Stimulated activated naive CD4-positive, alpha-beta T cell (primary cell): ENCODE measurements around the gene RAB6D.
"Not testable (repeated sequence)": the region's sequence is repeated elsewhere in the genome, so short reads cannot be mapped to it uniquely, and the experiment has no call there.

Experiments
- DNase-seq, 6 experiments: peaks; one replicate each; lab custom pipeline; 2025; lab: John Stamatoyannopoulos, UW

The RAB6D gene

GRCh38 chr2:131363703-131364186 is at the start of gene RAB6D:
Gene RAB6D (minus strand): TSS chr2:131364168. CDS start chr2:131363720, 448 bp downstream.
- not testable (repeated sequence) for DNase-seq

GRCh38 chr2:131413148-131413747 is 49.3 kb upstream of the RAB6D start:
- DNase-seq, result peak in 2 of 6 experiments; percentile 26 to 55

- DNase-seq, result no peak
Measured at GRCh38 chr2:131410173-131410572, 46.2 kb upstream of the RAB6D start.

- DNase-seq, result no peak
Measured at GRCh38 chr2:131408778-131409177, 44.8 kb upstream of the RAB6D start.

GRCh38 chr2:131408207-131408606 is 44.2 kb upstream of the RAB6D start:
- DNase-seq, result no peak

GRCh38 chr2:131404753-131405152 is 40.8 kb upstream of the RAB6D start:
- DNase-seq, result no peak

- no peak for DNase-seq
Measured at GRCh38 chr2:131402320-131403039, 38.5 kb upstream of the RAB6D start.

- no peak for DNase-seq
Measured at GRCh38 chr2:131400849-131401248, 36.9 kb upstream of the RAB6D start.

- DNase-seq, result not testable (repeated sequence)
Measured at GRCh38 chr2:131400441-131400840, 36.5 kb upstream of the RAB6D start.

GRCh38 chr2:131396209-131396608 is 32.2 kb upstream of the RAB6D start:
- not testable (repeated sequence) for DNase-seq

- not testable (repeated sequence) for DNase-seq
Measured at GRCh38 chr2:131395024-131395645, 31.2 kb upstream of the RAB6D start.

- DNase-seq, result peak in 1 of 6 experiments; percentile 8
Measured at GRCh38 chr2:131394147-131394931, 30.4 kb upstream of the RAB6D start.

GRCh38 chr2:131391953-131392352 is 28.0 kb upstream of the RAB6D start:
- DNase-seq, result not testable (repeated sequence)

- DNase-seq, result not testable (repeated sequence)
Measured at GRCh38 chr2:131391471-131391870, 27.5 kb upstream of the RAB6D start.

- not testable (repeated sequence) for DNase-seq
Measured at GRCh38 chr2:131390495-131391130, 26.6 kb upstream of the RAB6D start.

GRCh38 chr2:131389657-131390056 is 25.7 kb upstream of the RAB6D start:
- DNase-seq, result no peak

GRCh38 chr2:131388834-131389233 is 24.9 kb upstream of the RAB6D start:
- not testable (repeated sequence) for DNase-seq

GRCh38 chr2:131373111-131373510 is 9.1 kb upstream of the RAB6D start:
- DNase-seq, result not testable (repeated sequence)

GRCh38 chr2:131369954-131370353 is 6.0 kb upstream of the RAB6D start:
- DNase-seq, result no peak

- DNase-seq, result not testable (repeated sequence)
Measured at GRCh38 chr2:131368493-131369066, 4.6 kb upstream of the RAB6D start.

GRCh38 chr2:131367352-131367751 is 3.4 kb upstream of the RAB6D start:
- no peak for DNase-seq
